SK-N-DZ (cell line): Measurements from ENCODE around the gene MNAT1. TPM values are rescaled to one million over a fixed set of nuclear protein-coding genes. Genes with fewer than 3 reads are reported as not detected.
"Not testable (repeated sequence)": the region's sequence is repeated elsewhere in the genome, so short reads cannot be mapped to it uniquely, and the experiment has no call there.

Experiments
- DNase-seq: peaks from one replicate; pipeline ENCODE4 v3.0.0-alpha.2; 2015; ENCODE audit warnings: low spot score
- polyA plus RNA-seq, 2 experiments: library from polyadenylated mRNA; depleted of rRNA; stranded (reverse); fragments of >200 nt; gene quantifications; 2 replicates each; pipeline ENCODE4 v1.2.3, GENCODE V29; 2014

The MNAT1 gene
- 26.5 and 57.6 TPM in 2 replicates for polyA plus RNA-seq (2014; cell fraction: cytosol; rRNA removed)
- 22.9 and 58.1 TPM in 2 replicates for polyA plus RNA-seq (2014; cell fraction: nucleus; rRNA removed)

DNA sequence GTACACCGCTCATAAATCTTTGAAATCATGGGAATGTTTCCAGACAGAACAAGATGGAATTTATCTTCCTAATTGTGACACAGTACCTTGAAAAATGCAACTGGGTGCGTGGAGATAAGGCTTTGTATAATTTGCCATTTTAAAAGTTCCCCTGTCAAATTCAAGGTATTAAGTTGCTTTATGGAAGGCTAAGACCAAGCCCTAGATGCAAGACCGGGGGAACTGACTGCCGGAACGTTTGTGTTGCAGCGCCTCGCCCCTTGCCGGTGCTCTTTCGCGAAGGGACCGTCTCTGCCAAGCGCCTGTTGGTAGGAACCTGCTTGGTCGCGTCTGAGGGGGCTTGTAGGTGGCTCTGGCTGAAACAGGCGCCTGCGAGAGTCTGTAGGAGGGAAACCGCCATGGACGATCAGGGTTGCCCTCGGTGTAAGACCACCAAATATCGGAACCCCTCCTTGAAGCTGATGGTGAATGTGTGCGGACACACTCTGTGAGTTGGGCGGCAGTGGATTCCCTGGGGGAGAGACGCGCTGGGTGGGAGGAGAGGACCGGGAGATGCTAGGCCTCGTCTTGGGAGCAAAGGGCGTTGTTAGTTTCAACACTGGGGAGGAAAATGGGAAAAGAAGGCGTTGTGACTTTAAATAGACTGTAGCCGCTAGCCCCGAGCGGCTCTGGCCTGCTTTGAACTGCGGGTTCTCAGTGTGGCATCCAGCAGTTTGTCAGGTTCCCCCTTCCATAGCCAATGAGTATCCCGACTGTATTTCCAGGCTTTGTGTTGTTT, at the start of gene MNAT1:
MNAT1 (plus strand) TSS at position 297 of the 778 bp plus-strand sequence; CDS start at position 399, 102 bp downstream.
- DNase-seq = peak; percentile 83

DNA sequence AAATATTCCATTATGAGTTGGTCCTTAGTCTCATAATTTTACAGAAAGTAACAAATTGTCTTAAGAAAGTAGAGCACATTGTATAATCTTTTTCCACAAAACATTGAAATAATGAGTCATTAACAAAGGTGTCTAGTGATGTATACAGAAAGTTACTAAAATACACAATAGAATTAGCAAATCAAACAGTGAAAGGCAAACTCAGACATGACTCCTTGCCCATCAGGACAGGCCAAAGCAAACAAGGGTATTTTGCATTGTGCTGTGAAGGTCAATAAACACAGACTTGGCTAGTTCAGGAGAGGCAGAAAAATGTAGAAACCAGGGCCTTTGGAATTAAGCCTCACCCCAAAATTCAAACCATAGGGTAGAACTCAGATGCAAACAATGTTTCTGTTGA, 47.7 kb upstream of the MNAT1 start:
- DNase-seq = no peak

DNA sequence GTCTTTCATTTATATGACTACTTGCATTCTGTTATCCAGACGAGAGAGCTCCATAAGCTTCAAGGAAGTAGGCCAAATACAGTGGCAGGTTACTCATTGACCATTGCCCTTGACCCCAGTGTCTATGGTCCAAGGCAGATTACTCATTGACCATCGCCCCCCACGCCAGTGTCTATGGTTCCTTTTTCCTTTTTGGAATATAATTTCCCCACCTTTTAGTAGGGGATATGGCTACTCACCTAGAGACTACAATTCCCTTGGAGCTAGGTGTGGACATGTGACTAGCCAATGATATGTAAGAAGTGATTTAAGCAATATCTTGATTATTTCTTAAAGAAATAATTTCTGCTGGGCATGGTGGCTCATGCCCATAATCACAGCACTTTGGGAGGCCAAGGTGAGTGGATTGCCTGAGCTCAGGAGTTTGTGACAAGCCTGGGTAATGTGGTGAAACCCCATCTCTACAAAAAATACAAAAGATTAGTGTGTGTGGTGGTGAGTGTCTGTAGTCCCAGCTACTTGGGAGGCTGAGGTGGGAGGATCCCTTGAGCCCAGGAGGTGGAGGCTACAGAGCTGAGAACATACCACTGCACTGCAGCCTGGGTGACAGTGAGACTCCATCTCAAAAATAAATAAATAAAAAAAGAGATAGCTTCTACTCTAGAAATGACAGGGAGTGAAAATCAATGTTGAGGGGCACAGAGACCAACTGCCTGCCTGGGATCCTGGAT, 43.0 kb upstream of the MNAT1 start:
- DNase-seq = no peak

DNA sequence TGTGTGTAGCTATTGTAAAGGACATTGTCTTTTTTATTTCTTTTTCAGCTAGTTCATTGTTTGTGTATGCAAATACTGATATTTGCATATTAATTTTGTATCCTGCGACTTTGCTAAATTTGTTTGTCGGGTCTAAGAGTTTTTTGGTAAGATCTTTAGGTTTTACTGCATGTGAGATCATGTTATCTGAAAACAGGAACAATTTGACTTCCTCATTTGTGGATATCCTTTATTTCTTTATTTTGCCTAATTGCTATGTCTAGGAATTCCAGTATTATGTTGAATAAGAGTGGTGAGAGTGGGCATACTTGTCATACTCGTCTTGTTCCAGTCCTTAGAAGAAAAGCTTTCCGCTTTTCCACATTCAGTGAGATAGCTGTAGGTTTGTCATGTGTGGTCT, 39.2 kb upstream of the MNAT1 start:
- DNase-seq = no peak

DNA sequence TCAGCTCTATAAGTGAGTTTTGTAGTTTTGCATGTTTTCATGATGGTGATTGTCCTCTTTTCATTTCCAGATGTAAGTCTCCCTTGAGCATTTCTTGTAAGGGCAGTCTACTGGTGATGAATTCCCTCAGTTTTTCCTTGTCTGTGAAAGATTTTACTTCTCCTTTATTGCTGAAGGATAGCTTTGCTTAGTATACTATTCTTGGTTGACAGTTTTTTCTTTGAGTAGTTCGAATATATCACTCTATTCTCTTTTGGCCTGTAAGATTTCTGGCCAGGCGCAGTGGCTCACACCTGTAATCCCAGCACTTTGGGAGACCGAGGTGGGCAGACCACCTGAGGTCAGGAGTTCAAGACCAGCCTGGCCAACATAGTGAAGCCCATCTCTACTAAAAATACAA, 34.0 kb upstream of the MNAT1 start:
- DNase-seq = no peak

DNA sequence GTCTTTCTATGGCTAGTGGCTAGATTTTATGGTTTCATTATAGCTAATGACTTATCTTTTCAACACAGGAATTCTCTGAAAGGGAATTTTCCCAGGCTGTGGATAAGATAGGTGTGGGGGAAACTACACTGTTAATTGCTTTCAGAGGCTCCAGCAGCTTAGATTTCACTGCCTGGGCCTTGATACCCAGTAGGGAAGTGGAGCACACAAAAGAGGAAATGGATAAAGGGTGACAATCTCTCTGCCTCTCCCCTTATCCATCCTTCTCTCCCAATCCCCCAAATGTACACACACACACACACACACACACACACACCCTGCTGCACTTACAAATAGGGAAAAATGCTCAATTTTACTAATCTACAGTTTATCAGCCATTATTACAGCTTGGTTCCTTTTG, 29.5 kb upstream of the MNAT1 start:
- no peak for DNase-seq

DNA sequence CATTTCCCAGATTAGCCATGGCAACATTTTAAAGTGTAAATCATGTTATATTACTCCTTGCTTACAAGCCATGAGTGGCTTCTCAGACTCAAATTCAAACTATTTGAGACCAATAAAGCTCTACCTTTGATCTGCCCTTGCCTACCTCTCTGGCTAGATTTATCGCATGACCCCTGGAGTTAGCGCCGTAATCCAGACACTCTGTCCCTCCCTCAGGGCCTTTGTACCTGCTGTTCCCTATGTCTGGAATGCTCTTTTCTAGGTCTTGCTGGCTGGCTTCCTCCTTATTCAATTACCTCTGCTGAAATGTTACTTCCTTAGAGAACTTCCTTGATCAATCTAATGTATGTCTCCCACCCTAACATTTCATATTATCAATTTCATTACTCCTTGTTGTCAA, 26.7 kb upstream of the MNAT1 start:
- no peak for DNase-seq

DNA sequence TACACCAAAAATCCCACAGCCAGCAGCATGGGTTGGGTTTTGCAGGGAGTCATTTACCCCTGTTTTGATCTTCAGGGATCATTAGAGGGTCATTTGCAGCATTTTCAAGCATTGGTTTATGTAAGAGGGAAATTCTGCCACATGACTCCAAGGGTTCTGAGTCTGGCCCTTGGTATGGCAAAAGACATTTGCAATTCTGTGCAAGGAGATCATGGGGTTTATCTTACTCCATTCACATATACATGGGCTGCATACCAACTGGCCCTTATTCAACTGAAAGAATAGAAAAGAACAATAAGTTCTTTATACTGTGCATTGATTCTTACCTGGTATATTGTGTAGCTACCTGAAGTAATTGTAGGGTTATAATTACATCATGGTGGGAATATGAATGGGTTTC, 24.1 kb upstream of the MNAT1 start:
- DNase-seq = no peak

DNA sequence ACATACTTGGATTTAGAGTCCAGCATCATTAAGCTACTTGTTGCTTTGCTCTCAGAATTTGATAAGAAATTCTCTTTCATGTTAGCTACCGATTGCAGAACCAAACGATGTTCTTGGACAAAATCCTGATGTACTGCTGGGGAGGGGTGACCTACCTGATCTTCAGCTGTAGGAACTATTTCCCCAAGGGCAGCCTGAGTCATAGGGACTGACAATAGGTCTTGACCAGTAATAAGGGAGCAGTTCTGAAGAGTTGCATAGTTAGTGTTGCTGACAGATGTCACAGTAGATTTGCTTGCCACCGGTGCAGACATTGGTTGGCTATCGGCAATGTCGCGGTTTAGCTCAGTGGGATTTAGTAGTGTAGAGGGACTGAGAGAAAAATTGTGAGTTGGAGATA, 21.0 kb upstream of the MNAT1 start:
- no peak for DNase-seq

DNA sequence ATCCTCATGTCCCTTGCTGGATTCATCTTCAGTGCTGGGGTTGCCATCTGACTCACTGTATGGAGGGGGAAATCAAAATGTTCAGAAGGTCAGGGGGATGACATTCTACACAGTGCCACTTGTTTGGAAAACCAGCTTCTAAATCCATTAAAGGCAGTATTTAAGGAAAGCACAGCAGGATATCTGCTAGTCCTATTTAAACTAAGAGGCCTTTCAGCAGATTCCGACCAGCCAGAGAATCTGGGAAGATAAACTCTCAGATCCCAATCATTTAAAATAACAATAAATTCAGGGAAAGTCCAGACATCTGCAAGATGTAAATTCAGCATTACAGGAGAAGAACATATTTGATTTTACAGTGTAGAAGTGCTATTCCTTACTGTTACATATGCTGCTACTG, 14.2 kb upstream of the MNAT1 start:
- DNase-seq = no peak

DNA sequence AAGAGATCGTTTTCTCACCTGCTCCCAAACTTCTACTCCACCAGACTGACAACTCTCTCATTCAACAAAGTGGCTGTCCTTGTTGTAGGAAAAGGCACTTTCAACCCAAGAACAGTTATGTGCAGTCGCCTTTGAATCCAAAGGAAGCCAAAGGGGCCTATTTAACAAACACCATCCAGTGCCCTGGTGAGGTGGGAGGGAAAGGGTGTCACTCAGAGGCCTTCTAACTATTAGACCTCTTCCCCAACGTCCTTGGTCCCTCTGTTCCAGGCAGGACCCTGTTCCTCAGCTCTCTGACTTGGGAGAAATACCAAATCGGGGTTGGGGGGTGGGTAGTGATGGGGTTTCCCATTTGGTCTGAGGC, 13.6 kb upstream of the MNAT1 start:
- no peak for DNase-seq

DNA sequence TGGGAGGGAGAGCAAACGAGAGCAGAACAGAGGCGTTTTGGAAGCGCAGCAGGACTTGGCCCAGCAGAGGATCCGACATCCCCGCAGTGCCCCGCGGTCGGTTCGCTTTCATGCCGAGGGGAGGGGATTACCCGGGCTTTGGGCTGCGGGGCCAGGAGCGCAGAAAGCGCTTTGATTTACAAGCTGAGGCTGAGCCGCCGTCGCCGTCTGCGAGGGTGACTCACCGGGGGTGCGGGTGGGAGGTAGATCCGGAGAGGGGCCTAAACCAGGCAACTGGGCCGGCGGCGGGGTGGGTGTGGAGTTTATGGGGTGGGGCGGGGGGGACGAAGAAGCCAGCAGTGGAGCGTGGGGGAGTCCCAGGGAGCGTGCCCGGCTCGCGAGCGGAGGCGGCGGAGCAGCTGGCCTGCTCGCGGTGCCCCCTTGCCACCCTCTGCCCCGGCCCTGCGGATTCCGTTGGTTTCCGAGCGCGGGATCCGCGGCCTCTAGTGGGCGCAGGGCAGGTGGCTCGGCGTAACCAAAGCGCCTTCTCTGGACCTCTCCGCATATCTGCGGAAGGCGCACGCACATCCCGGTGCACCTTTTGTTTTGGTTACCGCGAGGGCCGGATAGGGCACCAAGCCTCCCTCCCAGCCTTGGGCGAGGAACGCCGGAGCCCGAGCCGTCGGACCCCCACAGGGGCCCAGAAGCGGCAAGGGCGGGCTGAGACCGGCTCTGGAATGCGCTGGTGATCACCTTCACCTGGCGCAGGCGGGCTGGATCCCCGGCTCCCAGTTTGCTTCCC, 13.0 kb upstream of the MNAT1 start:
- DNase-seq = peak; percentile 26

DNA sequence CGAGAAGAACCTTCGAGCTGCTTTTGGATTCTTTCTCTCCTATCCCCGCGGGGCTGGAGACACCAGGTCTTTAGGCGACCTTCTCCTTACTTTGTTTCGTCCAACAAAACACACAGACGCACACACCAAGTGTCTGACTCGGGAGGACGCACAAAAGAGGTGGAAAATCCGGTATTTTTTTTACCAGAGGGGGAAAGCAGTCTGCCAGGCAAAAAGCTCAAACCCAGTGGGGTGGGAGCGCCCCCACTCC, 12.5 kb upstream of the MNAT1 start:
- DNase-seq = no peak

DNA sequence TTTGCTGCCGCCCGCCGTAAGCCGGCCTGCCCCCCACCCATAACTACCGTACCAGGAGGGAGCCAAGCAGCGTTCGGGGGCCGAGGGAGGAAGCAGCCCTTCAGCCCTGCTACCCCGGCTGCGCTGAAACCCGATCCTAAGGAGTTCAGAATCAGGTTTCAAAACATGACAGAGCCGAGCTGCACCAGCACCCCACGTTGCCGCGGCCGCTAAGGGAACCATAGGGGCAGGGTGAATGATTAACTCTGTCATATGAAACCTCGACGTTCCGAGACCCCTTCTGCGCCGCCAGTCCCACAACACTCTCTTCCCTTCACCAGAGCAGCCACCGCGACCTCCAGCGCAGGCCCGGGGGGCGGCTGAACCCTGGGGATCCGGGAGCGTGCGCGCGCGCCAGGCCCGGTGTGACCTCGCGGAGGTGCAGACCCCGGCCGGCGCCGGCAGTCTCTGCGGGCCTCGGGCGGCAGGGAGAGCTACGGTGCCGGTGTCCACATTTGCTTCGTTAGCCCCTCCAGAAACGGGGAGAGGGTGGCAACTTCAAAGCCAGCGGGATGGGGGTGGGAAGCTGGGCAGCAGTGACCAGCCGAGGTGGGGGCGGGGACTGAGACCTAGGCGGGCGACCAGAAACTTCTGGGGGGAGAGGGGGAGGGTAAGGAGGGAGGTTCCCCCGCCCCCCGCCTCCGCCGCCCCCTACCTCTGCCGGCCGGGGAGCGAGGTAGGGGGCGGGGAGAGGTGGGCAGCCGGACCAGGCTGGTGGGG, 12.0 kb upstream of the MNAT1 start:
- peak; percentile 38 for DNase-seq

DNA sequence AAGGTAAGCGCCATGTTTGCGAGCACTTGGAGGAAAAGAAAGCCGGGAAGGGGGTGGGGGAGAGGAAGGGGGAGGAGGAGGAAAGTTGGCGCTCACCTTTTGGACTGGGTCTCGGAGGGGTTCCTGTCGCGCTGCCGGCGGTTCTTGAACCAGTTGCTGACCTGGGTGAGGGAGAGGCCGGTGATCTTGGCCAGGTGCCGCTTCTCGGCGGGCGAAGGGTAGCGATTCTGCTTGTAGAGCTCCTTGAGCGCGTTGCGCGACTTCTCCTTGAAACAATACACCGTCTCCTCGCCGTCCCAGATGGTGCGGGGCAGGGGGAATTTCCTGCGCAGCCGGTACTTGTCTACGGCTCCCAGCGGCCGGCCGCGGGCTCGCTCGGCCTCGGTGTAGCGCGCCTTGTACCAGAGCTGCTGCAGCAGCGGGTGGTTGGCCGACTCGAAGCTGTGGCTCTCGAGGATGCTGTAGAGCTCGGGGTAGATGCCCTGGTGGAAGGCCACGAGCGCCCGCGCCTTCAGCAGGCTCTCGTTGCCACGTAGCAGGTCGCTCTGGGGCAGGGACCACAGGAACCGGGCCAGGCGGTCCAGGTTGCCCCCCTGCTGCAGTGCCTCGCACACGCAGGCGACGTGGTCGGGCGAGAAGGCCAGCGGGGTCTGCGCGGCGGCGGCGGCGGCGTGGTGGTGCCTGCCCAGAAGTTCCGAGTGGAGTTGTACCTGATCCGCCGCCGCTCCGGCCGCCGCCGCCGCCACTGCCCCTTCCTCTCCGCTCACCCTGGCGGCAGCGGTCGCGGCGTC, 11.2 kb upstream of the MNAT1 start:
- DNase-seq = peak; percentile 28

DNA sequence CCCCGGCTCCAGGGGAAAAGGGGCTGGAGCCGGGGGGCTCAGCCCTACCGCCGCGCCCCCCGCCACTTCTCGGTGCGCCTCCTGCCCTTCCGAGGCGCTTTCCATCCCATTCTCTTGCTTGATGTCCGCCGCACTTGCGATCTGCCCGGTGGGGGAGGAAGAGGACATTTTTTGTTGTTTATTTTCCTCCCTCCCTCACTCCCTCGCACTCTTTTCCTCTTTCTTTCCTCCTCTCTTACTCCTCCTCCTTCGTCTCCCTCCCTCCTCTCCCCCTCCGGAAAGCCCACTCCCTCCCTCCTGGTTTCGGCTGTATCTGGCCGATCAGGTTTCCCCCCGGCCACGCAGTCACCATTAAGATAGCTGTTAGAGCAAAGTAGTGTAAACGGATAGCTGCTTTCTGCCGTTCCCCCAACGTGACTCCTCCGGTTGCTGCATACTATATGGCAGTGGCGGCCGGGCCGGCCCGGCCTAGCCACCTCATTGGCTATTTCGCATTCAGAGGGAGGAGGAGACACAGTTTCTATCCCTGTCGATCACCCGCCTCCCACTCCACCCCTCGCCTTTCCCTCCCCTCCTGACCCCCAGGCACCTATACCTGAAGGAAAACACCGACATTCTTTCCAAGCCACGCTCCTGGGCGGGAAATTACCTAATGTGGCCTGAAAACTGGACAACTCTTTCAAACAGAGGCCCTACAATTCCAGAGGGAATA, 10.5 kb upstream of the MNAT1 start, which contains the start of gene SIX4:
SIX4 (minus strand) TSS at position 445 of the 712 bp plus-strand sequence; CDS start at position 168, 277 bp downstream.
- peak; percentile 85 for DNase-seq

DNA sequence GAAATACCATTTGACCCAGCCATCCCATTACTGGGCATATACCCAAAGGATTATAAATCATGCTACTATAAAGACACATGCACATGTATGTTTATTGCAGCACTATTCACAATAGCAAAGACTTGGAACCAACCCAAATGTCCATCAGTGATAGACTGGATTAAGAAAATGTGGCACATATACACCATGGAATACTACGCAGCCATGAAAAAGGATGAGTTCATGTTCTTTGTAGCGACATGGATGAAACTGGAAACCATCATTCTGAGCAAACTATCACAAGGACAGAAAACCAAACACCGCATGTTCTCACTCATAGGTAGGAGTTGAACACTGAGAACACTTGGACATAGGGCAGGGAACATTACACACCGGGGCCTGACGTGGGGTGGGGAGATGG, 3.3 kb upstream of the MNAT1 start:
- not testable (repeated sequence) for DNase-seq

DNA sequence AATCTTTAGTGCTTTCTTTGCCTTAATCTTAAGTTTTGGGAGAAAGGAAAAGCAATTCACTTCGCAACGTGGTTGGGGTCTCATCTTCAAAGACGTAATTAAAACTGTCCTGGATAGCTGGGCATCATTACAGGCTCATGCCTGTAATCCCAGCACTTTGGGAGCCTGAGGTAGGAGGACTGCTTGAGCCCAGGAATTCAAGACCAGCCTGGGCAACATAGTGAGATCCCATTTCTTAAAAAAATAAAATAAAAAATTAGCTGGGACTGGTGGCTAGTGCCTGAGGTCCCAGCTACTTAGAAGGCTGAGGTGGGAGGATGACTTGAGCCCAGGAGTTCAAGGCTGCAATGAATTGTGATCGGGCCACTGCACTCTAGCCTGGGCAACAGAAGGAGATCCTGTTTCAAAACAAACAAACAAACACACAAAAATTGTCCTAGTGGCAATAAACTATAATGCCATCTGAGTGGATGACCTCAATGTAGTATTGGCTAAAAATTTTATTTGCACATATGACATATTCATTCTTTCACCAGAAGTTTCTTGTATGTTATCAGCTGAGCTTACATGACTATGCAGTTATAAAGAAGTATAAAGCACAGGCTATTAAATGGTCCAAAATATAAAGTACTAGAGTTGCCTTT, 1.6 kb upstream of the MNAT1 start:
- no peak for DNase-seq

DNA sequence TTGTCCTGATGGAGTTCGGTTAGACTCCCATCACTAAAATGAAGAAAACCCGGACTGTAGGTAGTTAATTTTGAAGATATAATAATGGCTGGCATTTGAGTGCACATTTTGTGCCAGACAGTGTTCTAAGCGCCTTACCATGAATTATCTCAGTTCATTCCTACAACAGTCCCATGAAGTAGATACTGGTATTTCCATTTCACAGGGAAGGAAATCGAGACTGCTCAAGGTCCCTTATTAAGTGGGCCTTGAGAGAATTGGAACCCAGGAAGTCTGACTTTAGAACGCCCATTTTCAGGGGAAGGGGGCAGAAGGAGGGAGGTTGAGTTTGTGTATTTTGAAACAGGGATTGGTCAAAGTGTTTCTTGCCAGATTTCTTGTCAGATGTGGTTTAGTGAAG, 855 bp downstream of the MNAT1 start:
- DNase-seq = peak; percentile 2

DNA sequence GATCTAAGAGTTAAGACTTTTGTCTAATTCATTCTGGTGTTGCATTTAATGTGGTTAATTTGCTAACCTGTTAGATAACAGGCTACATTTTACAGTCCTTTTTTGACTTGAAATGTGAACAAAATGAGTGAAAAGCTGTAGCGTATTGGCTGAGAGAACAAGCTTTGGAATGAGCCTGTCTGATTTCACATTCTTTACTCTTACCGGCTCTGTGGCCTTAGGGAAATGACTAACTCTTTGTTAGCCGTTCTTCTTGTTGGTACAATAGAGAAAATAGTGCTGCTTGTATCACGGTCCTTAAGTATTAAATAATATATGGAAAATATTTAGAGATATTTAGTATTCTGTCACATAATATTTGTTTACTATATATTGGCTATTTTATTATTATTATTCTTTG, 1.9 kb downstream of the MNAT1 start:
- no peak for DNase-seq
